ENCODE measurements around the gene KDM8.

DNA sequence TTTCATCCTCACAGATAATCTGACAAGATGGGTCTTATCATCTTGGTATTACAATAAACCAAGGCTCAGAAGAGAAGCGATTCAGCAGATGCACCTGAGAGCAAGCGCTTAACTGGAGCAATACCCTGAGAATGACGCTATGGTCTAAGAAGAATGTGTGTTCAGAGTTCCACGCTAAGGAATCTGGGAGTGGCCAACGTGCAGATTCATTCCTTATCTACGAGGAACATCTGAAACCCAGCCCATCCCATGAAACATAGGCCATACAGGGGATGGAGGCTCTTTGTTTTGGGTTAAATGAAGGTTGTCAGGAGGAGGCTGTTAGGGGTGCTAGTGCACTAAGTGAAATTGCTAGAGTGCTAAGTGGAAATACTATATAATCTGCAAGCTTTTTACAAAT, 28.5 kb upstream of the KDM8 start:
- TF ChIP-seq, protein P1, sequence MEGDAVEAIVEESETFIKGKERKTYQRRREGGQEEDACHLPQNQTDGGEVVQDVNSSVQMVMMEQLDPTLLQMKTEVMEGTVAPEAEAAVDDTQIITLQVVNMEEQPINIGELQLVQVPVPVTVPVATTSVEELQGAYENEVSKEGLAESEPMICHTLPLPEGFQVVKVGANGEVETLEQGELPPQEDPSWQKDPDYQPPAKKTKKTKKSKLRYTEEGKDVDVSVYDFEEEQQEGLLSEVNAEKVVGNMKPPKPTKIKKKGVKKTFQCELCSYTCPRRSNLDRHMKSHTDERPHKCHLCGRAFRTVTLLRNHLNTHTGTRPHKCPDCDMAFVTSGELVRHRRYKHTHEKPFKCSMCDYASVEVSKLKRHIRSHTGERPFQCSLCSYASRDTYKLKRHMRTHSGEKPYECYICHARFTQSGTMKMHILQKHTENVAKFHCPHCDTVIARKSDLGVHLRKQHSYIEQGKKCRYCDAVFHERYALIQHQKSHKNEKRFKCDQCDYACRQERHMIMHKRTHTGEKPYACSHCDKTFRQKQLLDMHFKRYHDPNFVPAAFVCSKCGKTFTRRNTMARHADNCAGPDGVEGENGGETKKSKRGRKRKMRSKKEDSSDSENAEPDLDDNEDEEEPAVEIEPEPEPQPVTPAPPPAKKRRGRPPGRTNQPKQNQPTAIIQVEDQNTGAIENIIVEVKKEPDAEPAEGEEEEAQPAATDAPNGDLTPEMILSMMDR (IDR thresholded peaks at IDR 0.05), result no peak
- no peak for TF ChIP-seq POLR2A (IDR thresholded peaks at IDR 0.05)
